D721Med (cell line): Measurements from ENCODE around the gene LGALS3BP.

Experiments
- DNase-seq: peaks from one replicate; pipeline ENCODE4 v3.0.0; 2011; ENCODE audit warnings: low spot score; ENCODE audit not compliant: insufficient read length
- FAIRE-seq: peaks from 2 replicates; lab custom pipeline; 2011; peaks lifted over from hg19 to GRCh38; lab: Jason Lieb, UNC
- CTCF ChIP-seq: IDR thresholded peaks from 2 replicates; pipeline ENCODE4 v1.5.1; 2012; ENCODE audit warnings: mild to moderate bottlenecking, control low read depth; ENCODE audit not compliant: insufficient read depth; ENCODE audit errors: missing control alignments

Gene LGALS3BP

GRCh38 chr17:78974635-78975591 lies 4.8 kb downstream of the LGALS3BP start:
- no peak for TF ChIP-seq CTCF
- no peak for DNase-seq
- FAIRE-seq: no peak

GRCh38 chr17:78973792-78974520 lies 5.8 kb downstream of the LGALS3BP start:
- FAIRE-seq (no peak), DNase-seq (no peak)
- TF ChIP-seq CTCF: no peak

GRCh38 chr17:78973196-78973595 lies 6.5 kb downstream of the LGALS3BP start:
- DNase-seq: no peak
- no peak for FAIRE-seq
- TF ChIP-seq CTCF: no peak

- FAIRE-seq (no peak), DNase-seq (no peak)
- TF ChIP-seq CTCF: no peak
These were observed 7.1 kb downstream of the LGALS3BP start for GRCh38 chr17:78972507-78973105.

- TF ChIP-seq CTCF: no peak
- FAIRE-seq: no peak
- no peak for DNase-seq
These were observed 7.8 kb downstream of the LGALS3BP start for GRCh38 chr17:78971756-78972506.

GRCh38 chr17:78970834-78971755 lies 8.6 kb downstream of the LGALS3BP start:
- no peak for FAIRE-seq
- TF ChIP-seq CTCF: peak; percentile 95
- peak; percentile 92 for DNase-seq
